ENCODE results near the gene PCBD1. TPM values are rescaled to one million over a fixed set of nuclear protein-coding genes. Genes with fewer than 3 reads are reported as not detected.

Gene PCBD1
- total RNA-seq, 1 donor from 2014 or later: 54.6 TPM

DNA sequence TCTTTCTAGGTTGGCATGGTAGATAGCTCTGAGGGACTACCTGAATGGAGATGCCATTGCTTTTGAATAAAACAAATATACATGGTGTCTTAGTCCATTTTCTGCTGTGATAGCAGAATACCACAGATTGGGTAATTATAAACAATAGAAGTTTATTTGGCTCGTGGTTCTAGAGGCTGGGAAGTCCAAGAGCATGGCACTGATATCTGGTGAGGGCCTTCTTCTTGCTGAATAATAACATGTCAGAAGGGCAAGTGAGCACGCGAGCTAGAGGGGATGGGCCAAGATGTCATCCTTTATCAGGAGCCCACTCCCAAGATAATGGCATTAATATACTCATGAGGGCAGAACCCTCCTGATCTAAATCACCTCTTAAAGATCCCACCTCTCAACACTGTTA is 50.7 kb downstream of the PCBD1 start:
- no peaks in the 10 kb centered on the region for H3K9me3 Mint-ChIP-seq (ENCODE audit: unreplicated experiment)
- peaks cover 22% of the 10 kb centered on the region for H4K20me1 ChIP-seq (ENCODE audit: insufficient read depth, low read length)
- DNase-seq (ENCODE audit: low read depth) (no peak), FAIRE-seq (no peak)
- peaks cover 39% of the 10 kb centered on the region for H3K4me1 Mint-ChIP-seq (ENCODE audit: low read depth, unreplicated experiment)
- H3K27ac ChIP-seq (ENCODE audit: low read depth, low read length): no peak overlapping the region
- peaks cover 3% of the 10 kb centered on the region for H3K36me3 ChIP-seq (ENCODE audit: insufficient read depth, low read length)
- H3K27me3 Mint-ChIP-seq (ENCODE audit: low read depth, unreplicated experiment): no peaks in the 10 kb centered on the region
- no peak overlapping the region for H2AFZ ChIP-seq (ENCODE audit: low read depth, low read length)
- H3K4me3 Mint-ChIP-seq (ENCODE audit: unreplicated experiment): no peak overlapping the region
- H3K9ac ChIP-seq (ENCODE audit: low read length): no peak overlapping the region
- H3K79me2 ChIP-seq (ENCODE audit: insufficient read depth, low read length): peaks cover 79% of the 10 kb centered on the region
- H3K9me3 ChIP-seq (ENCODE audit: insufficient read depth, low read depth, low read length): no peaks in the 10 kb centered on the region
- H3K27ac Mint-ChIP-seq (ENCODE audit: unreplicated experiment): no peak overlapping the region
- H3K4me1 ChIP-seq (ENCODE audit: insufficient read depth, low read length): peaks cover 34% of the 10 kb centered on the region
- TF ChIP-seq, protein P1, sequence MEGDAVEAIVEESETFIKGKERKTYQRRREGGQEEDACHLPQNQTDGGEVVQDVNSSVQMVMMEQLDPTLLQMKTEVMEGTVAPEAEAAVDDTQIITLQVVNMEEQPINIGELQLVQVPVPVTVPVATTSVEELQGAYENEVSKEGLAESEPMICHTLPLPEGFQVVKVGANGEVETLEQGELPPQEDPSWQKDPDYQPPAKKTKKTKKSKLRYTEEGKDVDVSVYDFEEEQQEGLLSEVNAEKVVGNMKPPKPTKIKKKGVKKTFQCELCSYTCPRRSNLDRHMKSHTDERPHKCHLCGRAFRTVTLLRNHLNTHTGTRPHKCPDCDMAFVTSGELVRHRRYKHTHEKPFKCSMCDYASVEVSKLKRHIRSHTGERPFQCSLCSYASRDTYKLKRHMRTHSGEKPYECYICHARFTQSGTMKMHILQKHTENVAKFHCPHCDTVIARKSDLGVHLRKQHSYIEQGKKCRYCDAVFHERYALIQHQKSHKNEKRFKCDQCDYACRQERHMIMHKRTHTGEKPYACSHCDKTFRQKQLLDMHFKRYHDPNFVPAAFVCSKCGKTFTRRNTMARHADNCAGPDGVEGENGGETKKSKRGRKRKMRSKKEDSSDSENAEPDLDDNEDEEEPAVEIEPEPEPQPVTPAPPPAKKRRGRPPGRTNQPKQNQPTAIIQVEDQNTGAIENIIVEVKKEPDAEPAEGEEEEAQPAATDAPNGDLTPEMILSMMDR (IDR thresholded peaks at IDR 0.05; ENCODE audit: insufficient read depth, low read depth, low read length): no peak
- no peak for TF ChIP-seq EZH2 (IDR thresholded peaks at IDR 0.05; ENCODE audit: insufficient read depth, low read length)
- H3K36me3 Mint-ChIP-seq (ENCODE audit: low read depth, unreplicated experiment): peaks cover 27% of the 10 kb centered on the region
- no peak overlapping the region for H3K4me2 ChIP-seq (ENCODE audit: low read length)
- H3K4me3 ChIP-seq (ENCODE audit: insufficient read depth, low read depth, low read length): no peak overlapping the region
- no peaks in the 10 kb centered on the region for H3K27me3 ChIP-seq (ENCODE audit: insufficient read depth, low read length)

GRCh38 chr10:70836319-70836718 is 52.0 kb downstream of the PCBD1 start:
- Histone ChIP-seq H3K4me2 (ENCODE audit: low read length) (peak overlapping the region; percentile 60), H3K9me3 (ENCODE audit: insufficient read depth, low read depth, low read length) (no peaks in the 10 kb centered on the region), H3K27ac (ENCODE audit: low read depth, low read length) (peak overlapping the region; percentile 61), H4K20me1 (ENCODE audit: insufficient read depth, low read length) (peaks cover 20% of the 10 kb centered on the region), H3K4me3 (ENCODE audit: insufficient read depth, low read depth, low read length) (no peak overlapping the region), H2AFZ (ENCODE audit: low read depth, low read length) (no peak overlapping the region), H3K9ac (ENCODE audit: low read length) (peak overlapping the region; percentile 42), H3K4me1 (ENCODE audit: insufficient read depth, low read length) (peaks cover 47% of the 10 kb centered on the region), H3K79me2 (ENCODE audit: insufficient read depth, low read length) (peaks cover 71% of the 10 kb centered on the region), H3K36me3 (ENCODE audit: insufficient read depth, low read length) (peaks cover 2% of the 10 kb centered on the region), H3K27me3 (ENCODE audit: insufficient read depth, low read length) (no peaks in the 10 kb centered on the region)
- Mint-ChIP-seq H3K4me1 (ENCODE audit: low read depth, unreplicated experiment) (peaks cover 51% of the 10 kb centered on the region), H3K27me3 (ENCODE audit: low read depth, unreplicated experiment) (no peaks in the 10 kb centered on the region), H3K4me3 (ENCODE audit: unreplicated experiment) (no peak overlapping the region), H3K36me3 (ENCODE audit: low read depth, unreplicated experiment) (peaks cover 19% of the 10 kb centered on the region), H3K27ac (ENCODE audit: unreplicated experiment) (peak overlapping the region; percentile 80), H3K9me3 (ENCODE audit: unreplicated experiment) (no peaks in the 10 kb centered on the region)
- TF ChIP-seq, protein P1 (IDR thresholded peaks at IDR 0.05; ENCODE audit: insufficient read depth, low read depth, low read length): no peak
- no peak for TF ChIP-seq EZH2 (IDR thresholded peaks at IDR 0.05; ENCODE audit: insufficient read depth, low read length)
- DNase-seq (ENCODE audit: low read depth) (no peak), FAIRE-seq (peak; percentile 9)

- FAIRE-seq (no peak), DNase-seq (ENCODE audit: low read depth) (no peak)
- Mint-ChIP-seq H3K36me3 (ENCODE audit: low read depth, unreplicated experiment) (peaks cover 10% of the 10 kb centered on the region), H3K27ac (ENCODE audit: unreplicated experiment) (peak overlapping the region; percentile 98), H3K4me1 (ENCODE audit: low read depth, unreplicated experiment) (peaks cover 66% of the 10 kb centered on the region), H3K27me3 (ENCODE audit: low read depth, unreplicated experiment) (no peaks in the 10 kb centered on the region), H3K9me3 (ENCODE audit: unreplicated experiment) (no peaks in the 10 kb centered on the region), H3K4me3 (ENCODE audit: unreplicated experiment) (no peak overlapping the region)
- Histone ChIP-seq H4K20me1 (ENCODE audit: insufficient read depth, low read length) (peaks cover 7% of the 10 kb centered on the region), H3K4me1 (ENCODE audit: insufficient read depth, low read length) (peaks cover 56% of the 10 kb centered on the region), H3K4me3 (ENCODE audit: insufficient read depth, low read depth, low read length) (peak overlapping the region; percentile 22), H3K9ac (ENCODE audit: low read length) (peak overlapping the region; percentile 76), H3K4me2 (ENCODE audit: low read length) (peak overlapping the region; percentile 73), H3K27ac (ENCODE audit: low read depth, low read length) (peak overlapping the region; percentile 90), H3K36me3 (ENCODE audit: insufficient read depth, low read length) (no peaks in the 10 kb centered on the region), H2AFZ (ENCODE audit: low read depth, low read length) (no peak overlapping the region), H3K79me2 (ENCODE audit: insufficient read depth, low read length) (peaks cover 69% of the 10 kb centered on the region), H3K9me3 (ENCODE audit: insufficient read depth, low read depth, low read length) (no peaks in the 10 kb centered on the region), H3K27me3 (ENCODE audit: insufficient read depth, low read length) (no peaks in the 10 kb centered on the region)
- TF ChIP-seq EZH2 (IDR thresholded peaks at IDR 0.05; ENCODE audit: insufficient read depth, low read length): no peak
- TF ChIP-seq, protein P1 (IDR thresholded peaks at IDR 0.05; ENCODE audit: insufficient read depth, low read depth, low read length): no peak
Observed at GRCh38 chr10:70834441-70835151, 53.8 kb downstream of the PCBD1 start.
